Tibial nerve (tissue), 4 donors: ENCODE measurements around the gene ZNF580. TPM values are rescaled to one million over a fixed set of nuclear protein-coding genes. Genes with fewer than 3 reads are reported as not detected.

Experiments
- DNase-seq, 2 donors: peaks; one replicate each; pipeline ENCODE4 v3.0.0-alpha.2; 2019; ENCODE audit warnings: low spot score in 2 of 2
- H3K27ac ChIP-seq, 4 donors: fragments of 200-600 bp; sonication (generic) in 3 of 4; one replicate each; pipeline ENCODE4 v1.5.1; 2017 to 2019; ENCODE audit warnings: mild to moderate bottlenecking in 1 of 4
- H3K27me3 ChIP-seq, 2 donors: fragments of 200-600 bp; sonication (generic) in 1 of 2; one replicate each; pipeline versions ENCODE4 v1.5.1 to v1.6.0; 2017 to 2019
- H3K36me3 ChIP-seq, 3 donors: fragments of 200-600 bp; sonication (generic); one replicate each; pipeline ENCODE4 v1.5.1; 2018 to 2019
- H3K4me1 ChIP-seq, 4 donors: fragments of 200-600 bp; sonication (generic) in 3 of 4; one replicate each; pipeline ENCODE4 v1.5.1; 2017 to 2019
- H3K4me3 ChIP-seq, 4 donors: fragments of 200-600 bp; sonication (generic) in 3 of 4; one replicate each; pipeline ENCODE4 v1.5.1; 2017 to 2019; ENCODE audit warnings: mild to moderate bottlenecking in 1 of 4, moderate library complexity in 1 of 4
- H3K9me3 ChIP-seq, 4 donors: fragments of 200-600 bp; sonication (generic) in 3 of 4; one replicate each; pipeline ENCODE4 v1.5.1; 2017 to 2019
- CTCF ChIP-seq, 5 experiments: fragments of 200-600 bp in 3 of 5; fragments of 450-650 bp in 2 of 5; sonication (generic) in 3 of 5; IDR thresholded peaks; one replicate each; pipeline ENCODE4 v1.5.1; 2016 to 2019; ENCODE audit warnings: antibody characterized with exemption in 5 of 5, mild to moderate bottlenecking in 3 of 5, moderate library complexity in 2 of 5
- EP300 ChIP-seq, 2 donors: sonication (generic); formaldehyde crosslinking; IDR thresholded peaks; one replicate each; pipeline ENCODE4 v1.6.1; 2017; ENCODE audit warnings: antibody characterized with exemption in 2 of 2, mild to moderate bottlenecking in 1 of 2
- POLR2A ChIP-seq, 2 donors: fragments of 450-650 bp; IDR thresholded peaks; one replicate each; pipeline ENCODE4 v1.6.1; 2017; ENCODE audit warnings: antibody characterized with exemption in 2 of 2, mild to moderate bottlenecking in 2 of 2, moderate library complexity in 2 of 2
- WGBS, 2 donors: methylation state at CpG; one replicate each; pipeline ENCODE4 v1.1.5; 2018; 5-methylcytosine and 5-hydroxymethylcytosine counted together
- total RNA-seq, 4 donors: library from RNA; depleted of rRNA; stranded (reverse); fragments of >200 nt; gene quantifications; one replicate each; pipeline ENCODE4 v1.1.0, GENCODE V29; 2016

The ZNF580 gene
- total RNA-seq = 10 to 100 TPM; 24.1 to 67.5 (median 35.0) TPM

GRCh38 chr19:55640577-55641425 lies at the start of gene ZNF580:
TSS of gene ZNF580 (plus strand) at chr19:55641002. CDS start at chr19:55642509, 1,507 bp downstream.
- H3K4me3 ChIP-seq = peak within 1 kb of the TSS; percentile 62 to 93 (median 90)
- peak within 1 kb of the TSS; percentile 95 to 98 (median 98) for H3K27ac ChIP-seq
- no peaks in the 10 kb centered on the region for H3K27me3 ChIP-seq
- 0 to 2% methylated on average over 42 to 49 of the region's 89 CpGs for WGBS, 2 donors
- DNase-seq = peak in 1 of 2 donors; percentile 25
- H3K9me3 ChIP-seq = no peaks in the 10 kb centered on the region
- TF ChIP-seq CTCF (IDR thresholded peaks at IDR 0.05) (no peak), EP300 (IDR thresholded peaks at IDR 0.05) (peak in 1 of 2 donors; percentile 48), POLR2A (IDR thresholded peaks at IDR 0.05) (peak in 1 of 2 donors; percentile 14)
- H3K36me3 ChIP-seq = peaks cover 0 to 19% (median 0%) of the 10 kb centered on the region in 3 donors
- H3K4me1 ChIP-seq = peaks cover 0 to 89% (median 53%) of the 10 kb centered on the region in 4 donors

- Histone ChIP-seq H3K27me3 (no peaks in the 10 kb centered on the region), H3K4me1 (peaks cover 0 to 17% (median 6%) of the 10 kb centered on the region in 4 donors), H3K36me3 (peaks cover 0 to 51% (median 0%) of the 10 kb centered on the region in 3 donors), H3K27ac (no peak overlapping the region), H3K4me3 (no peak overlapping the region), H3K9me3 (no peaks in the 10 kb centered on the region)
- TF ChIP-seq EP300 (IDR thresholded peaks at IDR 0.05) = no peak
- WGBS, 2 donors = 77 to 81% methylated on average over 10 of the region's 10 CpGs
- DNase-seq = no peak
Measured at GRCh38 chr19:55591555-55591954, 49.2 kb upstream of the ZNF580 start.

GRCh38 chr19:55592391-55593090 lies 48.3 kb upstream of the ZNF580 start:
- WGBS, 2 donors = 90 to 95% methylated on average over 50 to 58 of the region's 73 CpGs
- H3K4me3 ChIP-seq = no peak overlapping the region
- peaks cover 0 to 7% (median 0%) of the 10 kb centered on the region in 4 donors for H3K4me1 ChIP-seq
- H3K36me3 ChIP-seq = peaks cover 0 to 61% (median 0%) of the 10 kb centered on the region in 3 donors
- no peaks in the 10 kb centered on the region for H3K9me3 ChIP-seq
- no peak overlapping the region for H3K27ac ChIP-seq
- no peaks in the 10 kb centered on the region for H3K27me3 ChIP-seq
- DNase-seq = no peak
- no peak for TF ChIP-seq CTCF (IDR thresholded peaks at IDR 0.05)
- TF ChIP-seq POLR2A (IDR thresholded peaks at IDR 0.05) = no peak
- no peak for TF ChIP-seq EP300 (IDR thresholded peaks at IDR 0.05)

GRCh38 chr19:55593096-55593772 lies 47.6 kb upstream of the ZNF580 start:
- TF ChIP-seq CTCF (IDR thresholded peaks at IDR 0.05) = no peak
- TF ChIP-seq POLR2A (IDR thresholded peaks at IDR 0.05) = no peak
- no peak for TF ChIP-seq EP300 (IDR thresholded peaks at IDR 0.05)
- Histone ChIP-seq H3K36me3 (peaks cover 0 to 64% (median 0%) of the 10 kb centered on the region in 3 donors), H3K27ac (no peak overlapping the region), H3K4me1 (peaks cover 0 to 2% (median 0%) of the 10 kb centered on the region in 4 donors), H3K27me3 (no peaks in the 10 kb centered on the region), H3K9me3 (no peaks in the 10 kb centered on the region), H3K4me3 (no peak overlapping the region)
- DNase-seq = no peak
- WGBS, 2 donors = 84 to 87% methylated on average over 38 to 48 of the region's 68 CpGs

- Histone ChIP-seq H3K27me3 (no peaks in the 10 kb centered on the region), H3K36me3 (peaks cover 0 to 64% (median 0%) of the 10 kb centered on the region in 3 donors), H3K9me3 (no peaks in the 10 kb centered on the region), H3K4me3 (no peak overlapping the region), H3K4me1 (peaks cover 0 to 8% (median 0%) of the 10 kb centered on the region in 4 donors), H3K27ac (no peak overlapping the region)
- no peak for TF ChIP-seq CTCF (IDR thresholded peaks at IDR 0.05)
- TF ChIP-seq EP300 (IDR thresholded peaks at IDR 0.05) = no peak
- no peak for TF ChIP-seq POLR2A (IDR thresholded peaks at IDR 0.05)
- DNase-seq = no peak
- WGBS, 2 donors = 85 to 87% methylated on average over 4 of the region's 4 CpGs
Measured at GRCh38 chr19:55594996-55595545, 45.7 kb upstream of the ZNF580 start.
